ENCODE measurements around the gene SPRY1.

DNA sequence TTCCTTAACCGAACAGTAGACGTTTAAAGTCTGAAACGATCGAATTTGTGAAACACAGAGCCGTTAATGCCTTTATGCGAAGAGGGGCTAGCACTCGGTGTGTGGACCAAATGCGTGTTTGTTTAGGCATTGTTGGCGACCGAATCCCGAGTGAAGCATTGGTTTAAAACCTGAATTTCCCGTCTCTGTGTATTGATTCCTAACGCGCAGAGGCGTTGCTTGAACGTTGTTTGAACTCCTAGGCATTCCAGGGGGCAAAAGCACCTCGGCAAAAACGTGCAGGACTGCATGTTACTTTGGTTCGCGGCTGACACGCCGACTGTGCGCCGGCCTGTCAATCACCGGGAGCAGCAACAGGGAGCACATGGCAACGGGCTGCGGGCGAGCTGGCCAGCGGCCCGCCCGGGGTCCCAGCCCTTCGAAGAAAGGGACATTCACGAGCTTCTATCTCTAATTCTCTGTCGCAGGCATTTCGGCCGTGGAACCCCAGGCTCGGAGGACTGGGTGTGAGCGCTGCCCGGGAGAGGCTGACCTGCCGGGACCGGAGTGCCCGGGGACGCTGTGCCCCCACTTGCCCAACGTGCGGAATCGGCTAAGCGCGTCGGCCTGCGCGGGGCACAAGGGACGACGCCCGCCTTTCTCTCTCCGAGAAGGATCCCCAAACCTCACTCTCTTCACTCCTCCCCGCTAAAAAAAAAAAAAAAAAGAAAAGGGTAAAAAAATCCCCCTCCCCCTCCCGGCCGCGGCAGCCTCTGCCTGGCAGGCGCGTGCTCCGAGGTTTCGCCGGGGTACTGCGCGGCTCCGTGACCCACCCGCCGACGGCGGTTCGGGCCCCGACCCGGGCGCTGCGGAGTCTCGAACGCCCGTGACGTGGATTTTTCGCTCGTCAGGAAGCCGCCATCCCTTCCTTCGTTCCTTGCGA is 810 bp downstream of the SPRY1 start:
- TF ChIP-seq, protein P1, sequence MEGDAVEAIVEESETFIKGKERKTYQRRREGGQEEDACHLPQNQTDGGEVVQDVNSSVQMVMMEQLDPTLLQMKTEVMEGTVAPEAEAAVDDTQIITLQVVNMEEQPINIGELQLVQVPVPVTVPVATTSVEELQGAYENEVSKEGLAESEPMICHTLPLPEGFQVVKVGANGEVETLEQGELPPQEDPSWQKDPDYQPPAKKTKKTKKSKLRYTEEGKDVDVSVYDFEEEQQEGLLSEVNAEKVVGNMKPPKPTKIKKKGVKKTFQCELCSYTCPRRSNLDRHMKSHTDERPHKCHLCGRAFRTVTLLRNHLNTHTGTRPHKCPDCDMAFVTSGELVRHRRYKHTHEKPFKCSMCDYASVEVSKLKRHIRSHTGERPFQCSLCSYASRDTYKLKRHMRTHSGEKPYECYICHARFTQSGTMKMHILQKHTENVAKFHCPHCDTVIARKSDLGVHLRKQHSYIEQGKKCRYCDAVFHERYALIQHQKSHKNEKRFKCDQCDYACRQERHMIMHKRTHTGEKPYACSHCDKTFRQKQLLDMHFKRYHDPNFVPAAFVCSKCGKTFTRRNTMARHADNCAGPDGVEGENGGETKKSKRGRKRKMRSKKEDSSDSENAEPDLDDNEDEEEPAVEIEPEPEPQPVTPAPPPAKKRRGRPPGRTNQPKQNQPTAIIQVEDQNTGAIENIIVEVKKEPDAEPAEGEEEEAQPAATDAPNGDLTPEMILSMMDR (IDR thresholded peaks at IDR 0.05), result no peak
- TF ChIP-seq POLR2A (IDR thresholded peaks at IDR 0.05), result no peak
